GM19438 (cell line): ENCODE results near the gene PGM2.
A peak's percentile ranks its signal among the peaks of the same experiment; 100 is the strongest.

Experiments used
- ATAC-seq: cut with Tn5 transposase; IDR thresholded peaks from one replicate; pipeline ENCODE4 v1.9.1; 2021; ENCODE audit warnings: low read depth; ENCODE audit not compliant: unreplicated experiment

The PGM2 gene

DNA sequence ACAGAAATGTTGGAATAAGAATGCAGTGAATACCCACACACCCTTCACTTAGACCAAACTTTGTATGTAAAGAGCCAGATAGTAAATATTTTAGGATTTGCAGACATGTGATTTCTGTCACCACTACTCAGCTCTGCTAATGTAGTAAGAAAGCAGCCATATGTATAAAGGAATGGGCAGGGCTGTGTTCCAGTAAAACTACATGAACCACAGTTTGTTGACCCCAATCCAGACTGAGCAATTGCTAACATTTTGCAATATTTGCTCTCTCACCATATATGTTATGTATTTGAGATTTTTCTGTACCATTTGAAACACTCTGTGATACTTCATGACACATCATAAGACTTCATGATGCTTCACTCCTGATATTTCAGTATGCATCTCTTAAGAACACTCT lies 32.4 kb downstream of the PGM2 start:
- no peak for ATAC-seq

DNA sequence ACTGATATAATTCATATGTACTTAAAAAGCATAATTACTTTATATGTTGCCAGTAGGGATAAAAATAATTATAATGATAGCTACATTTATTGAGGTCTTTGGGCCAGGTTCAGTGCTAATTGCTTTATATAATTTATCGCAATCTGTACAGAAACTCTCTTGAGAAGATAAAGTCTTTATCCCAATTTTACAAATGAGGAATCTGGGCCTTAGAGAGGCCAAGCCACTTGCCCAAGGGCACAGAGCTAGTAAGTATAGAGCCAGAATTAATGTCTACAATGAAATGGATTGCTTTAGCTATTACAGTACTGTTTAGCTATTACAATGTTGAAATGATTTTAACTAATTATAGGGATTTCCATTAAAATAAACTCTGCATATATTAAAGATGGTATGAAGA lies 33.8 kb downstream of the PGM2 start:
- no peak for ATAC-seq

DNA sequence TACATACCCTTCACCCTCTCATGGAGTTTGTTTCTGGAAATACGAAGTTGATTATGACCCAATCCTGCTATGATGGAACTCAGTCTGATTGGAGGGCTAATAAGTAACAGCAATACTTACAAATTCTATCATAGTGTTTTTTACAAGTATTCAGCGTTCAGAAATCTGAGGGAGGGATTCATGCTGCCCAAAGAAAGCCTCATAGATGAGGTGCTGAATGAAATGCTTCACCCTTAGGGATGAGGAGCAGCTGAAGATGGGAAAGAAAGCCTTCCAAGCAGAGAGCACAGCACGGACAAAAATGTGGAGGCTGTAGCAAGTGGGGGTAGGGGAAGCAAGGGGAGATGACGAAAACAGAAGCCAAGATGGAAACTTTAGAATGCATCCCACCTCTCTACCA lies 36.5 kb downstream of the PGM2 start:
- no peak for ATAC-seq

GRCh38 chr4:37864786-37865185 lies 38.3 kb downstream of the PGM2 start:
- ATAC-seq = no peak

DNA sequence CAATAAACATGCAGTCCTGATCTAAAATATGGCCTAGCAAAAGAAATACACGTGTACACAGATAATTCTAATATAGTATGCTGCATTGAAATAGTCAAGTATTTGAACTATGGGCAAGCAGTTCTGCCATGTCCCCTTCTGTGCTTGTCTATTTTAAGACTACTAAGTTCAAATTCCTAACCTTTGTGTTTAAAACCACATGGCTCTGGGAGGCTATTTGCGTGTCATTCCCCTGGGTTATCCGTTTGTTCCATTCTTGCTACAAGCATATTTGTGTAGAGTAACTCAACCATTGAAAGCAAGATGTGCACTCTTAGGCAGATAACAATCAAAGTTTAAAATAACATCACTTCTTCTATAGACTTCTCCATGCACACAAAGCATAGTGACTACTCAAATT lies 39.0 kb downstream of the PGM2 start:
- ATAC-seq = no peak

- no peak for ATAC-seq
Measured at GRCh38 chr4:37867102-37867501, 40.6 kb downstream of the PGM2 start.

GRCh38 chr4:37868238-37868637 lies 41.8 kb downstream of the PGM2 start:
- ATAC-seq = no peak

- no peak for ATAC-seq
Measured at GRCh38 chr4:37872310-37872988, 46.0 kb downstream of the PGM2 start.

DNA sequence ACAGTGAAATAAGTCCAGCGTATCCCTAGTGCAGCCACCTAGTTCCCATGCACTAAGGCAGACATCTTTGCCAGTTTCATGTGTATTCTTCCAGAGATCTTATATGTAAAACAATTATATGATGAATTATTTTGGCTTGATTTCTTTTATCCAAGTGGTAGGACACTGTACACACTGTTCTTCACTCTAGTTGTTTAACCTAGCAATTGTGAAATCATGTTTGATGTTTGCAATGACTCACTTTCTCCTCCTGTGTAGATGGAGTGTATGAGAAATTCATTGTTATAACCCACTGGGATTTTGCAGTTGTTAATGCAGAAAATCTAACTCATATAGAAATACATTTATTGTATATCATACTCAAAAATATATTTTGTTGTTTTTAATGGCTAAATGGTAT lies 46.9 kb downstream of the PGM2 start:
- ATAC-seq = no peak

DNA sequence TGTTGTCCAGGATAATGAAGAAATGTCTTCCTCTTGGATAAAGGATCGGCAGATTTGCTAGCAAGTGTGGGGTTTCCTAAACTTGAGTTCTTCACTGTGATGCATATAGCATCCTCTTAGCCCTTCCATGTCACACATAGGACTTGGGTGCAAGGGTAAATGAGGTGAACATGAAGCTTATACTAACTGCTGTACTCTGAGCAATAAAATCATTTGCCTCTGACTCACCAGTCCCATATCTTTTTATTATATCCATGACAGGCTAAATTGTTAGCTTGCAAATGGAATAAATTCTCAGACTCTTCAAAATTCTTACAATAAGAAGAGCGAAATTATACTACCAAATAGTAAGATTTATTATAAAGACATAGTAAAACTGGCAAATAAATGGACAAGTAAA lies 49.7 kb downstream of the PGM2 start:
- no peak for ATAC-seq

DNA sequence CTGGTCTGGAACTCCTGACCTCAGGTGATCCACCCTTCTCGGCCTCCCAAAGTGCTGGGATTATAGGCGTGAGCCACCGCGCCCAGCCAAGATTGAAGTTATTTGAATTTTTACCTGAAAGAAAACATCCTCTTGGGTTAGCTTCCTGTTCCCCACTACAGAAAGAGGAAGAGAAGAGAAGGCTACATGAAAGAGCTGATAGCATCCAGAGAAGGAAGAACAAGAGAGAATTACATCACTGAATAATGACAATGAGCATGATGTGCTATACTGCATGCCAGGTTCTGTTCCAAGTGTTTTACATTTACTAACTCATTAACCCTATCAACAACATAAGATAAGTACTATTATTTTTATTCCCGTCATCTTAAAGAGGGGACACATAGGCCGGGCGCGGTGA lies 52.9 kb downstream of the PGM2 start:
- ATAC-seq = no peak

DNA sequence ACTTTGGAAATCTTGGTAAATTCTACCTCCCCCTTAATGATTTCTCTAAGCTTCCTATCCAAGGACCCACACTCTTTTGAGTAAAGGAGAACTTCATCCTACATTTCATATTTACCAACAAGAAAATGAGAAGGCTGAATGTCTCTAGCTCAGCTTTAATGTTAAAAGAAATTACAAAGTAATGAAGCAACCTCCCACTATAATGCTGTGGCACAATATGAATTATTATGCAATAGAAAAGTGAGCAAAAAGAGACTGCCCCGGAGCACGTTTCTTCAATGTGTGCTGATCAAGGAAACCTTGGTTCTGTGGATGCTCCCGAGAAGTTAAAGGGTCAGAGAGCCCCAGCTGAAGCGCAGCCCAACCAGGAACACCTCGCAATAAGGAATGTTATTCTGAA lies 55.3 kb downstream of the PGM2 start:
- no peak for ATAC-seq

DNA sequence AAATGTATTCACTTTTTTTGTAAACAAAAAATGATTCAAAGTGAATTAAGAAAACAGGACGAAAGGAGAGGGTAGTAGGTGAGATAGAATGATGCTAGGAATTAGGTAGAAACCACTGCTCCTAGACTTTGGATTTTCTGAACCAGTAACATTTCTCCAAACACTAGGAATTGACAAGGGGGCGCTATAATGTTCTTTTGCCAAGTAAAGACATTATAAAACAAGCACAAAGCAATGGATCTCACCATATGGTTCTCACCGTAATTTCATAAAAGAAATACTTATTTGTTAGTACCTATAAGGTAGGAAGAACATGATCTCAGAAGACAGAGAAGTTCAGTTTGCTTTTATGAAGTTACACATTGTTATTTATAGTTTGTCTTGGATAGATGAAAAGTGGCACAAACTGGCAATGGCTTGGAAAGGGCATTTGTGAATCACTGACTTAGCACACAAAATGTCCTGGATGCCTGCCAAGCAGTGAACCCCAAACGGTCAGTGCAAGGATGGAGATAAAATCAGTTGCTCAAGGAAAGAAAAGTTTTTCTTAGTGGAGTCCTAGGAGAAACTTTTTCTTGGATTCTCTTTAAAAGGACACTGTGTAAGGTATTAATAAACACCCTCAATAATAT lies 56.3 kb downstream of the PGM2 start:
- ATAC-seq = no peak

DNA sequence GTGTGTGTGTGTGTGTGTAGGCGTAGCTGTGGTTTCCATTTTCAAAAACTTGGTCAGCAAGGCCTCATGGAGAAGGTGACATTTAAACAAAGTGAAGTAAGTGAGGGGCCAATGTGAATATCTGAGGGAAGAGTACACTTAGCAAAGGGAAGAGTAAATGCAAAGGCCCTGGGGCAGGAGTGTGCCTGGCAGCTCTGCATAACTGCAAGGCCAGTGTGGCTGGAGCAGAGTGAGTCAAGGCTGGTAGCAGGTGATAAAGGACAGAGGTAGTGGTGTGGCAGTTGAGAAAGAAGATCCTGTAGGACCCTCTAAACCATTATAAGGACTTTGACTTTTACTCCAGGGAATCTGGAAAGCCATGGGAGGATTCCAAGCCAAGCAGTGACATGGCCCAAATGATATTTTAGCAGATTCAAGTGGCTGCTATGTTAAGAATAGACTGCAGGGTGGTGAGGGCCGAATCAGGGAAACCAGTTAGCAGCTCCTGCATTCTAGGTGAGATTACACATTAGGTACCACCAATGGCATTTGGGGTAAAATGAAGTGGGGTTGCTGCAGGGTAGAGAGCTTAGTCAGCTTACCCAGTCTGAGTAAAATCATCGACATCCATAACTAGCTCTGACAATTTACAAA lies 58.5 kb downstream of the PGM2 start:
- no peak for ATAC-seq

GRCh38 chr4:37885496-37885895 lies 59.0 kb downstream of the PGM2 start:
- no peak for ATAC-seq

GRCh38 chr4:37889849-37890800 lies 63.6 kb downstream of the PGM2 start:
- no peak for ATAC-seq

GRCh38 chr4:37890801-37891259 lies 64.3 kb downstream of the PGM2 start, which contains the start of gene TBC1D1:
Gene TBC1D1 (plus strand): TSS chr4:37891084. CDS start chr4:37902096, 11,012 bp downstream.
- ATAC-seq = peak; percentile 28

GRCh38 chr4:37891260-37892159 lies 65.0 kb downstream of the PGM2 start:
- ATAC-seq = peak; percentile 56

DNA sequence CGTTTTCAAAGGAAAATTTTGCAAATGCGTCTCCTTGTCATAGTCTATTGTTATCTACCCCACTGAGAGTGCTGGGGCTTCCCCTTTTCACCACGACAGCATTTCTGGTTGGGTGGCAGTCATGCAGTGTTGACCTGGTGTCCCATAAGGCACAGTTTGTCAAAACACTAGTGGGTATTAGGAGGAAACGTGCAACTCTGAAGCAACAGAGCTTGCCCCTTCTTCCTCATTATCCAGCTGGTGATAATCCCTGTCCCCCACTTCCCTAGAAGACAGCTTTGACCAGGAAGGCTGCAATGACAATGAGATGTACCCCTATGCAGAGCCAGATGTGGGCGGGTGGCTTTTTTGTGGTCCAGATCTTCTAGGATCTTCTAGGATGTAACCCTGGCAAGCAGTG lies 66.2 kb downstream of the PGM2 start:
- peak; percentile 47 for ATAC-seq

DNA sequence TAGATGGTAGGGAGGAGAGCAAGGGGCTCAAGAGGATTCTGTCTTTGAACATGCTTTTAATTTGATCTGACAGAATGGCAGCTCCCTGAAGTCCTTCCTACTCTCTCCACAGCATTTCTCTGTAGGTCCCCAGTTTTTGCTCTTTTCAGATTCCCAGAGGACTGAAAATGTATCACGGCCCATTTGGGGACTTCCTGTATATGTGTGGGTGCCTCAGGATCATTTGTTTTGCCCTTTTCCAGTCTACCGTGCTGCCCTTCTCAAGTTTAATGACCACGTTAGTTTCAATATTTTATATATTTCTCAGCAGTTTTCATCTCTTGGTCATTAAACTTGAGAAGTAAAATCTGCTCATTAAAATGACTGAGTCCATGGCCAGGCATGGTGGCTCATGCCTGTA lies 66.7 kb downstream of the PGM2 start:
- ATAC-seq = no peak
